Measurements from ENCODE around the gene PREX1. TPM values are rescaled to one million over a fixed set of nuclear protein-coding genes. Genes with fewer than 3 reads are reported as not detected.

The PREX1 gene
- total and polyA plus RNA-seq, 2 donors (not counting 3 experiments of a cell fraction or from before 2014, with no cell fraction given) = 51.3 to 72.9 TPM

DNA sequence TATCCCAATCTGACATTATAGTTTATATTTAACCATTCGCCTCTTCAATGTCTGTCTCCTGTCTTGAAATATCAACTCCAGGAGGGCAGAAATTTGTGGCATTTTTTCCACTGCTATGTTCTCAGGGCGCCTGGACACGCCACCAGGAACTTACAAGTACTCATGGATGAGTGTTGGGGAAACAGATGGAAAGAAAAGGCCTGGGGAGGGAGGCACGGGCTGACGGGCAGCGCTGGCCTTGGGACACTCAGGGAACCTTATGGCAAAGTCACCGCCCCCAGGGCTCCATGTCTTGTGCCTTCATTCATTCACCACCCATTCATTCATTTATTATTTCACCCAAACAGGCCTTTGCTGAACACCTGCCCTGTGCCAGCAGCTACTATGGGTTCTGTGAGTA is 222.9 kb downstream of the PREX1 start:
- Histone ChIP-seq H3K27ac (ENCODE audit: insufficient read depth, low read depth, low read length) (no peak overlapping the region), H3K4me3 (replicated peaks in 1 of 3; ENCODE audit: insufficient read depth in 1 of 3, low read depth in 1 of 3, low read length in 3 of 3) (no peak overlapping the region), H3K4me2 (ENCODE audit: insufficient read depth, low read length) (no peak overlapping the region), H3K9ac (replicated peaks; ENCODE audit: extremely low read depth, insufficient read depth, low read length) (no peak overlapping the region), H3K4me1 (ENCODE audit: control insufficient read depth, extremely low read depth, insufficient read depth, low read length) (no peaks in the 10 kb centered on the region), H3K79me2 (ENCODE audit: control insufficient read depth, insufficient read depth, low read length) (no peaks in the 10 kb centered on the region), H3K36me3 (ENCODE audit: control insufficient read depth in 2 of 2, extremely low read depth in 1 of 2, insufficient read depth in 2 of 2, low read length in 2 of 2) (no peaks in the 10 kb centered on the region), H4K20me1 (replicated peaks; ENCODE audit: control insufficient read depth, extremely low read depth, insufficient read depth, low read length) (no peaks in the 10 kb centered on the region), H2AFZ (ENCODE audit: low read depth, low read length) (no peak overlapping the region), H3K27me3 (ENCODE audit: control insufficient read depth in 2 of 2, insufficient read depth in 2 of 2, low read length in 2 of 2) (no peaks in the 10 kb centered on the region), H3K9me1 (replicated peaks; ENCODE audit: control insufficient read depth, extremely low read depth, insufficient read depth, low read length) (no peaks in the 10 kb centered on the region), H3K9me3 (replicated peaks; ENCODE audit: control insufficient read depth, insufficient read depth, low read length) (no peaks in the 10 kb centered on the region)
- DNase-seq (ENCODE audit: low read depth, low spot score) = no peak
- intact Hi-C loops (cut with micrococcal nuclease) = no loop called here
- dilution Hi-C loops (cut with MboI; ENCODE audit: extremely low pct_ligation_motif_present, low sequenced_read_pairs) = no loop called here
- no TSS peak for BruUV-seq (replicated peaks)
- TF ChIP-seq, protein P1, sequence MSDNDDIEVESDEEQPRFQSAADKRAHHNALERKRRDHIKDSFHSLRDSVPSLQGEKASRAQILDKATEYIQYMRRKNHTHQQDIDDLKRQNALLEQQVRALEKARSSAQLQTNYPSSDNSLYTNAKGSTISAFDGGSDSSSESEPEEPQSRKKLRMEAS (IDR thresholded peaks at IDR 0.05; ENCODE audit: insufficient read depth, insufficient read length) = no peak
- TF ChIP-seq POLR2AphosphoS5 (IDR thresholded peaks at IDR 0.05; ENCODE audit: insufficient read depth, low read depth, low read length) = no peak
- TF ChIP-seq FOS (IDR thresholded peaks at IDR 0.05; ENCODE audit: borderline replicate concordance, insufficient read depth, low read length) = no peak
- no peak for TF ChIP-seq JUN (IDR thresholded peaks at IDR 0.05; ENCODE audit: borderline replicate concordance, insufficient read depth, insufficient read length, low read depth)
- no peak for TF ChIP-seq MYC (IDR thresholded peaks at IDR 0.05; ENCODE audit: low read depth, low read length)
- TF ChIP-seq GATA2 (IDR thresholded peaks at IDR 0.05; ENCODE audit: insufficient read depth, insufficient read length, low read depth, low read length) = no peak
- TF ChIP-seq, protein P2, sequence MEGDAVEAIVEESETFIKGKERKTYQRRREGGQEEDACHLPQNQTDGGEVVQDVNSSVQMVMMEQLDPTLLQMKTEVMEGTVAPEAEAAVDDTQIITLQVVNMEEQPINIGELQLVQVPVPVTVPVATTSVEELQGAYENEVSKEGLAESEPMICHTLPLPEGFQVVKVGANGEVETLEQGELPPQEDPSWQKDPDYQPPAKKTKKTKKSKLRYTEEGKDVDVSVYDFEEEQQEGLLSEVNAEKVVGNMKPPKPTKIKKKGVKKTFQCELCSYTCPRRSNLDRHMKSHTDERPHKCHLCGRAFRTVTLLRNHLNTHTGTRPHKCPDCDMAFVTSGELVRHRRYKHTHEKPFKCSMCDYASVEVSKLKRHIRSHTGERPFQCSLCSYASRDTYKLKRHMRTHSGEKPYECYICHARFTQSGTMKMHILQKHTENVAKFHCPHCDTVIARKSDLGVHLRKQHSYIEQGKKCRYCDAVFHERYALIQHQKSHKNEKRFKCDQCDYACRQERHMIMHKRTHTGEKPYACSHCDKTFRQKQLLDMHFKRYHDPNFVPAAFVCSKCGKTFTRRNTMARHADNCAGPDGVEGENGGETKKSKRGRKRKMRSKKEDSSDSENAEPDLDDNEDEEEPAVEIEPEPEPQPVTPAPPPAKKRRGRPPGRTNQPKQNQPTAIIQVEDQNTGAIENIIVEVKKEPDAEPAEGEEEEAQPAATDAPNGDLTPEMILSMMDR (IDR thresholded peaks at IDR 0.05; ENCODE audit: extremely low read depth in 1 of 2, insufficient read depth in 1 of 2, low read depth in 1 of 2, low read length in 2 of 2) = no peak
- TF ChIP-seq EZH2 (IDR thresholded peaks at IDR 0.05; ENCODE audit: borderline replicate concordance, low read depth, low read length, severe bottlenecking) = no peak
- TF ChIP-seq POLR2A (IDR thresholded peaks at IDR 0.05; ENCODE audit: low read depth, low read length) = no peak
- FAIRE-seq = no peak
- ChIA-PET POLR2A (no interaction called here), CTCF (no interaction called here)
